GM18498 (cell line): ENCODE results near the gene SIX2.

Experiments used
- ATAC-seq: cut with Tn5 transposase; IDR thresholded peaks from one replicate; pipeline ENCODE4 v1.9.1; 2021; ENCODE audit warnings: mild to moderate bottlenecking, moderate library complexity; ENCODE audit not compliant: unreplicated experiment

SIX2 gene

GRCh38 chr2:45002686-45003085, 6.6 kb downstream of the SIX2 start:
- no peak for ATAC-seq

- no peak for ATAC-seq
Measured at GRCh38 chr2:45001869-45002385, 7.3 kb downstream of the SIX2 start.

- no peak for ATAC-seq
Measured at GRCh38 chr2:45000921-45001868, 8.1 kb downstream of the SIX2 start.

GRCh38 chr2:45000341-45000901, 8.8 kb downstream of the SIX2 start:
- no peak for ATAC-seq

- ATAC-seq, result no peak
Measured at GRCh38 chr2:44999540-44999939, 9.7 kb downstream of the SIX2 start.

DNA sequence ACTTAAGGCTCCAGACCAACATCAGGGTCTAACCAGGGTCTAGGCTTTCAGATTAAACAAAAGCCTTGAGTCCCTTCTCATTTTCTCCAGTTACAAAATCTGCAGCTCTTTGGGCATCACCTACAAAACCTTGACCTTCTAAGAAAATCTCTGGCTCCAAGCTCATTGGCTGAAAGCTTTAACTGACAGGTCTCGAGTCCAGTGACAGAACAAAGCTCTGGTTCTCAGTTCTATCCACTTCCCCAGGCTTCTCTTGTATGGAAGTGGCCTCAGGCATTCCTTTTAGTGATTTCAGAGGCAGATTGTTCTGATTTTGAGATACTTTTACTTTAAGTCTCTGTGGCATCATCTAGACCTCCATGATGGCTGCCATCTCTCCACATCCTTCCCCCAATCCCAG, 11.3 kb downstream of the SIX2 start:
- ATAC-seq, result no peak

- no peak for ATAC-seq
Measured at GRCh38 chr2:44996356-44996755, 12.9 kb downstream of the SIX2 start.

DNA sequence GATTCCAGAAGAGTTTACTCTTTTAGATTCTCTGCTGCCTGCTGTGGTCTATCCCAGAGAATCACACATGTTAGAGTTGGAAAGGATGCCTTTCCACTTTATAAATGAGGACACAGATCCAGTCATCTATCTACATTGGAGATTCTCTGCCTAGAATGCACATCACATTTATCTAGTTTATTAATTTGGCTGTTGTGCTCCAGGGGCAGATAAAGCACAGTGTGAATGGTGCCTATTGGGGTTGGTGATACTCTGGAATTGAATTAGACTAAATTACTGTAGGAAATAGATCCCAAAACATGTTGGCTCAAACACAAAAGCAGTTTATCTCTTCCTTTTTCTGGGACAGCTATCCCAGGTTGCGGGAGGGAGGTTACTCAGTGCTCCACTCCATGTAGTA, 14.9 kb downstream of the SIX2 start:
- ATAC-seq, result no peak

DNA sequence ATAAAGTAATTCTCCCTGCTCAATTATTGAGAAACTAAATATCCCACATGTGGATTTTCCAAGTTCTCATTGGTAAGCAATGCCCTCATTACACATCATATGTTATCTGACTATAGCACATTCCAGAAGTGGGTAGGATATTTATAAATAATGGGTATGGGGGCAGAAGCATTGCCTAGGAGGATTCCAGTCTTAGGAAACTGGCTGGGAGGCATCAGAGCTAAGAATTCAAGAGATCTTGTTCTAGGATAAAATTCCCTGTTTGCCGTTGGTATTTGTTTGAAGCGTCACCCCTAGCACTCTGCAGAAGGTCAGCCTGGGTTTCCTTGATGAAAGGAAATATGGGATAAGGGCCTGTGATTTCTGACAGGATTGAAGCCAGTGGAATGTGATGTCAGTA, 20.1 kb downstream of the SIX2 start:
- no peak for ATAC-seq

- ATAC-seq, result no peak
Measured at GRCh38 chr2:44983836-44984604, 25.2 kb downstream of the SIX2 start.

- no peak for ATAC-seq
Measured at GRCh38 chr2:44981714-44982108, 27.5 kb downstream of the SIX2 start.

DNA sequence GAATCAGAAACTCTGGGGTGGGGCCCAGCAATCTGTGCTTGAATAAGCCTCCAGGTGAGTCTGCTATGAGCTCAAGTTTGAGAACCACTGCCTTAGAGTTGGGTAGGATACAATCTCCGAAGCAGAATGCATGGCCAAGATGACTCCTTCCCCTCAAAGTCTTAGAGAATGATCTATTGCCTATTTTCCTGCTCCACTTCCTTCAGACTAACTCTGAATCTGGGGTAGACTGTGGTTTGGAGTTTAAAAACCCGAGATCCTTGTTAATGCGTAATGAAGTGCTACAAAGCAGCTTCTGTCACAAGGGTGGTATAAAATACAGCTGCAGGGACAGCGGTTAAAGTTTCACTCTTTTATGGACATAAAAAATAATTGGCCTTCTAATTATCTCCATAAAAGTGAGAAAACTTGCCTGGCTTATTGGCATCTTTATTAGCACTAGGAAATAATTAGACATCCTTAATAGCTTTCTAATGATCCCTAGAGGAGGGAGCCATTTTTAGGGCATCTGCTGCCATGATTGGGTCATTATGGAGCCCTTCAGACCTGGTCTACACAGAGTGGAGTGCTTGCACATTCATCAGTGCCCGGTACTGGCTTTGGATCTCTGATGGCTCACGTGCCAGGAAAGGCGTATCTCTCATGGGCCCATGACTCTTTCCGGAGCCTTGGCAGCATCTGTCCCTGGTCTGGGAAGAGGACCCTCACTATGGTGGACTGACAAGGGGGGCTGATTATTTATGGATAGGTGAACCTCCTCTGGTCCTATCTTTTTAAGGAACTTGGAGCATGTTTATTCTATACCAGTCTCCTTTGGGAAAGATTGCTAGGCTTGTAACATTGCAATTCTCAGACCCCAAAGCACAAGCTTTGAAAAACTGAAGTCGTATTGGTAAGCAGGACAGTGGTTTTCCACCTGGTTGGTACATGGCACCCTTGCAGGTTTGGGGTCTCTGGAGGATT, 28.2 kb downstream of the SIX2 start:
- no peak for ATAC-seq

GRCh38 chr2:44979581-44979980, 29.7 kb downstream of the SIX2 start:
- no peak for ATAC-seq

GRCh38 chr2:44975571-44976450, 33.4 kb downstream of the SIX2 start:
- no peak for ATAC-seq

- ATAC-seq, result no peak
Measured at GRCh38 chr2:44974064-44974715, 35.1 kb downstream of the SIX2 start.

GRCh38 chr2:44972771-44973535, 36.3 kb downstream of the SIX2 start:
- no peak for ATAC-seq

DNA sequence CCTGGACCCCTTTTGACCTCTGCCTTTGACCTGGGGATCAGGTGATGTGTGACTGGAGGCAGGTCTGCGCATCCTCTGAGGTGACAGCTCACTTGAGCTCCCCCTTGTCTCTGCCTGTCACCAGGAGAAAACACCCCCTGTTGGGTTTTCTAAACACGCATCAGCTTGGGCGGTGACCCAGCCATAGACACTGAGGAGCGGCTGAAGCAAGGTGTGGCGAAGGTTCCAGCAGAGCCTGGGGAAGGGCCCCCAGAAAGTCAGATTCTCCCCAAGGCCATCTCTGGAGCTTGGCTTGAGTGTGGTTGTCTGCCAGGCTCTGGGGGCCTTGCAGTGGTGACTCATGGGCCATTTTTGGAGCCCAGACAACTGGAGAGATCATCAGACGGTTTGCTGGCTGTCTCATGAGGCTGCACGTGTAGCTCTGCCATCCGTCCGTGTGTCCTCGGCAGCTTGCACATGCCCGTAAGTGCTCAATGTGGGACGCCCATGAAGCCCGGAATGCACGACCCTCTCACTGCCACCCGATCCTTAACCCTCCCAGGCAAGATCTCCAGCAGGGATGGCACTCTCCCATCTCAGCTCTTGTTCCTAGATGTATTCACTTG, 38.3 kb downstream of the SIX2 start:
- ATAC-seq, result no peak

DNA sequence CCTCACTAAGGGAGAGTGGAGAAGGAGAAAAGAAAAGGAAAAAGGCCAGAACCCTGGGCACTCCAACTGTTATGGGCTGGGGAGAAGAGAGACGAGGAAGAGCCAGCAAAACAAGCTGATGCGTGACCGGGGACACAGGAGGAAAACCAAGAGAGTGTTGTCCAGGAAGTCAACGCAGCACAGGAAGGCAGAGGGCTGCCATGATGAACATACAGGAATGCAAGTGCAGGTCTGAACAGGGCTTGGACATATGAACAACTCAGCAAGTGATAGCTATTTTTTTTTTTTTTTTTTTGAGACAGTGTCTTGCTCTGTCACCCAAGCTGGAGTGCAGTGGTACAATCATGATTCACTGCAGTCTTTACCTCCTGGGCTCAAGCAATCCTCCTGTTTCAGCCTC, 39.3 kb downstream of the SIX2 start:
- ATAC-seq, result no peak
